Fibroblast of pulmonary artery (primary cell): ENCODE results near the gene BSND.
A peak's percentile ranks its signal among the peaks of the same experiment; 100 is the strongest.

Experiments used
- DNase-seq: peaks from one replicate; pipeline ENCODE4 v3.0.0-alpha.2; 2010; ENCODE audit warnings: low read depth
- H3K4me3 ChIP-seq: replicated peaks from 2 replicates; pipeline ENCODE4 v1.5.1; 2011; ENCODE audit warnings: low read depth, mild to moderate bottlenecking, control low read depth, low read length, moderate library complexity
- CTCF ChIP-seq: IDR thresholded peaks from 2 replicates; pipeline ENCODE4 v1.5.1; 2011; ENCODE audit warnings: mild to moderate bottlenecking, control low read depth, low read length, inconsistent platforms; ENCODE audit errors: missing control alignments

The BSND gene

GRCh38 chr1:54975356-54976108, 23.2 kb upstream of the BSND start:
- no peak for TF ChIP-seq CTCF
- no peak overlapping the region for H3K4me3 ChIP-seq
- DNase-seq = no peak

- DNase-seq = no peak
- no peak for TF ChIP-seq CTCF
- H3K4me3 ChIP-seq = no peak overlapping the region
Observed at GRCh38 chr1:54976747-54977146, 22.0 kb upstream of the BSND start.

GRCh38 chr1:54977533-54978297, 21.0 kb upstream of the BSND start:
- TF ChIP-seq CTCF = no peak
- H3K4me3 ChIP-seq = no peak overlapping the region
- DNase-seq = no peak

GRCh38 chr1:54978528-54979326, 20.0 kb upstream of the BSND start:
- H3K4me3 ChIP-seq = no peak overlapping the region
- no peak for DNase-seq
- TF ChIP-seq CTCF = no peak

- no peak overlapping the region for H3K4me3 ChIP-seq
- TF ChIP-seq CTCF = no peak
- DNase-seq = no peak
Observed at GRCh38 chr1:54979327-54979891, 19.3 kb upstream of the BSND start.

GRCh38 chr1:54980046-54980527, 18.6 kb upstream of the BSND start:
- peak overlapping the region; percentile 24 for H3K4me3 ChIP-seq
- no peak for DNase-seq
- TF ChIP-seq CTCF = no peak
